GM21786 (cell line): Measurements from ENCODE around the gene SOX5.
"Not testable (repeated sequence)": the region's sequence is repeated elsewhere in the genome, so short reads cannot be mapped to it uniquely, and the experiment has no call there.

ENCODE experiments used
- ATAC-seq: cut with Tn5 transposase; IDR thresholded peaks from one replicate; pipeline ENCODE4 v1.9.1; 2021; ENCODE audit not compliant: unreplicated experiment

Gene SOX5

DNA sequence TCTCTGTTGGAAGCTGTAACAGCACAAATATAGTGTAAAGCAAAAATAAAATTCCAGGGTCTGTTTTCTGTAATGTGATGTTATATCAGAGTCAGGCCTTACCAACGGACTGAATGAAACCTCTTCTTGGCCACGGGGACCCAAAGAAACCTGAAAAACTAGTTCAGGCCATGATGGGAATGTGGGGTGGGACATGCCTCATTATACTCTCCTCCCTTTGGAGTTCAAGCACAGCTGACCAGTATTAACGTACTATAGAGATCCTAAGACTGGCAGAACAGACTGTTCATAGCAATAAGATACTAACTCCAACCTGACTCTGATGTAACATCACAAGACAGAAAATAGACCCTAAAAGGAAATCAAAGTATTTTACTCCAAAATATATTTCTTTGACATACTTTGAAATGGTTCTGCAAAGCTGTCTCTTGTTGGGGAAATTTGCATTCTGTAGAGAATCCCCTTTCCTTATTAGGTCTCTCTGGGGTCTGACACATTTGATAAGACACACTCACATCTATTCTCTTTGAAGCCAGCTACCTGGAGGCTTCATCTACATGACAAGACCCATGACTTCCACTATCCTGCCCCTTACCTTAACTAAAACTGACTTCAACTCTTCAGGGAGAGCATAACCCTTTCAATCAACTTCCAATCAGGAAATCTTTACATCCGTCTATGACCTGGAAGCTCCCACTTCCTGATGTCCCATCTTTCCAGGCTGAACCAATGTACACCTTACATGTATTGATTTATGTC, 444.6 kb downstream of the SOX5 start:
- no peak for ATAC-seq

DNA sequence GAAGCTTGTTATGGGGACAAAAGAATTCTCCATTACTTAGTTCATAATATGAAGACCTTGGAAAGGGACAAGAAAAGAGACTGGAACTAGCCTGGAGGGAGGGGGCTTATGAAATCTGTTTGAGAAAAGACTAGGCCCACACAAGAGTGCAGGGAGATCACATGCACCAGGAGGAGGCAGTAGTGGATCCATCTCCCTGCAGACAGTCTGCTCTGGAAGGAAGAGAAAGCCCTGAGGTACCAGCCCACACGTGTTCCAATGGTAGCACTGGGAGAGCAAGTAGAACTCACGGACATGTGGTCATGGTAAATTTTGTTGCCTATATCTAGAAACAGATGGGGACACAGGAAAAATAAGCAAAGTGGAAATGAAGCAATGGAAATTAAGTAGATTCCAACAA, 445.4 kb downstream of the SOX5 start:
- no peak for ATAC-seq

DNA sequence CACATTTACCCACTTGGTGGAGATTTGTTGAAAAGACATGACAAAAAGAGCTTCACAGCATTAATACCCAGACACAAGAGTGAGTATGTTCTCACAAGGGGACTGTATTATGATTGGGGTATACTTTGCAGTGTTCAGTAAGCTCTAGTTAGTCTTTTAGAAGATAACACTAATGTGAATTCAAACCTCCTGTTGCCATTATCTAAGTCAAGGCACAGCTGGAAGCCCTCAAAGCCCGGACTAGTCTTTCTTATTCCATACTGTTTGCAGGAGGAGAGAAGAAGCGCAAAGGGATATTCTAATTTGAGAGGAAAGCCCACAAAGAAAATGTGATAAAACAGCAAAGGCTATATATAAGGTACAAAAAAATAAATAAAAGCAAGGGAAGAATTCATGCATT, 445.9 kb downstream of the SOX5 start:
- ATAC-seq = no peak

DNA sequence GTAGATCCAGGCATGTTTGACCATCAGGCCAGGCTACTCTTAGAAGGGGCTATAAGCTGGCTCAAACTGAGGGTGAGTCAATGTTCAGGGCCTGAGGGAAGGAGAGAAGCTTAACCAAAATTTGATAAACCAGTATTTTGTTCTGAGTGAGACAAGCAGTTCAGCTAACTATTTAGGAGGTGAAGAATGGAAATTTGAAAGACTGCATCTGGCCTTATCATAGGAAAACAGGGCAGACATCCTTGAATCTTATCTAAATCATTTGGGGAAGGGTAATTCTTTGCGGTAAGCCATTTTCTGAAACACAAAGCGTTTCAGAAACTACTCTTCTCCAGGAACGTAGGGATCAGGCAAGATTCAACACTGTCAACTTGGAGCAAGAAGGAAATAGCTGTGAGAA, 447.2 kb downstream of the SOX5 start:
- no peak for ATAC-seq

DNA sequence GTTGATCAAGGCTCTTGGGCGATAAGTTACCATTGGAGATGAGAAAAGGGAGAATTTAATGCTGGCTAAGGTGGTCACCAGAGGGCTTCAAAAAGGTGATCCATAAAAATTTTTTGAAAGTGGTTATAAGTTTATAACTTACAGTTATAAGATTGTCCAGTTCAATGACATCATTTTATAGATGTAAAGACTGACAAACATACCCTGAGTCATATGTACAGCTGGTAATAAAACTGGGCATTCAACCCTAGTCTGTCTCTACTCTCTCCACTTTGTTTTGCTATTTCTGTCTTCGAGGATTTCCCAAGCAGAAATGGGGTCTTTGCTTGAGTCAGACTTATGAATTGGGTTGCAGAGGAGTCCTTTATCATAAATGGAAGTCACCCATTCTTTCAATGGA, 454.0 kb downstream of the SOX5 start:
- ATAC-seq = no peak

DNA sequence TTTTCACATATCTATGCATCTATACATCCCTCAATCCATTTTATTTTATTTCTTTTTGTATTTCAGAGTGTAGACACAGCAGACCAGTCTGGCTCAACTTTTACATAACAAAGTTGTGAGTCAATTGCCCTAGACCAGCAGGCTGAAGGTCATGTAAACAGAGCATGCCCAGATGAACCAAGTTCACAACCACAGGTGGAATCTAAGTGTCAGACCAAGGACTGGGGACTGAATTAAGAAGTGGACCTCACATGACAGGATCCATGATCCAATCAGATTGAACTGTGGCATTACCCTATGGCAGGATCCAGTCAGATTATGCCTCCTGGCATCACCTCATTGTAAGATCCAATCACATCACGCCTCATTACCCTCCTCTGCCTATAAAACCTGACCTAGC, 455.8 kb downstream of the SOX5 start:
- no peak for ATAC-seq

DNA sequence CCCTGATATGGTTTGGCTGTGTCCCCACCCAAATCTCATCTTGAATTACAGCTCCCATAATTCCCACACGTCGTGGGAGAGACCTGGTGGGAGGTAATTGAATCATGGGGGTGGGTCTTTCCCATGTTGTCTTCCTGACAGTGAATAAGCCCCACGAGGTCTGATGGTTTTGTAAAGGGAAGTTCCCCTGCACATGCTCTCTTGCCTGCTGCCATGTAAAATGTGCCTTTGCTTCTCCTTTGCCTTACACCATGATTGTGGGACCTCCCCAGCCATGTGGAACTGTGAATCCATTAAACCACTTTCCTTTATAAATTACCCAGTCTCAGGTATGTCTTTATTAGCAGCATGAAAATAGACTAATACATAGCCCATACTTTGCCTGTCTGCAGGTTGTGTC, 458.4 kb downstream of the SOX5 start:
- not testable (repeated sequence) for ATAC-seq

DNA sequence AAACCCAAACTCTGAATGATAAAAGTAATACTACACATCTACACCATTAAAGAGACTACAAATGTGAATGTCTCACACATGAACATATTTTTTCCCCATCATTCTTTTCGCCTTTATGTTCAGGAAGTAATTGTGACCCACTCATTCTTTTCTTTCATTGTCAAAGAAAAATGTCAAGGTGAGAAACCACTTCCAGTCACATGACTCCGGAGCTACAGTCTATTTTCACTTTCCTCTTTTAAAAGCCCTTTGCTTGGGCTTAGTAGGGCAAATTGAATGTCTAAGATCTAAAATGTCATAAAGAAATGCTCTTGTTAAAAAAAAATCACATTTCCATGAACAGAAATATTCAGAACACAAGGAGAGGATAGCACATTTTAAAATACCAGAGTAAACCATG, 461.3 kb downstream of the SOX5 start:
- no peak for ATAC-seq

DNA sequence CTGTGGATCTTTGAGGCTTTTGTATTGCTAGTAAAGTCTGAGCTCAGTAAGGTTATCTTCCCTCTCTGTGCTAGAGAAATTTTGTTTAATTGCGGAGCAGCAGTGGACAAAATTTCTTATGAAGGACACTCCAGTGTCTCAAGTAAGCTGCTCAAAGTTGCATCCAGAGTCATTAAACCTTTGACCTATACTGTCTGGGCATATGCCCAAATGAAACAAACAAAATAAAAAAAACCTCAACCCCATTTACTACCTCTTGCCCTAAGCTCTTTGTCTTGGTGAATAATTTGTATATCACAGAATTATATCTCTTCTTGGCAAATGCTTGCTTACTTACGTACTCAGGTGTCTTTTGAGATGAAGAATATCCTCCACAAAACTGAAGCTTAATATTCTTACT, 465.2 kb downstream of the SOX5 start:
- ATAC-seq = no peak

DNA sequence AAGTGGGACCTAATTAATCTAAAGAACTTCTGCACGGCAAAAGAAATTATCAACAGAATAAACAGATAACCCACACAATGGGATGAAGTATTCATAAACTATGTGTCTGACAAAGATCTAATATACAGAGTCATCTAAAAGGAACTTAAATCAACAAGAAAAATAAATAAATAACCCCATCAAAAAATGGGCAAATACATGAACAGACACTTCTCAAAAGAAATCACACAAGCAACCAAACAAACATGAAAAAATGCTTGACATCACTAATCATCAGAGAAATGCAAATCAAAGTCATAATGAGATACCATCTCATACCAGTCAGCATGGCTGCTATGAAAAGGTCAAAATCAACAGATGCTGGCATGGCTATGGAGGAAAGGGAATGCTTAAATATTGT, 466.9 kb downstream of the SOX5 start:
- no peak for ATAC-seq
